GM12865 (cell line): ENCODE results near the gene SPRR2D.
"Not testable (repeated sequence)": the region's sequence is repeated elsewhere in the genome, so short reads cannot be mapped to it uniquely, and the experiment has no call there.

Experiments
- DNase-seq: peaks from one replicate; pipeline ENCODE4 v3.0.0; 2010; ENCODE audit warnings: low read depth
- H3K4me3 ChIP-seq: 2 replicates; pipeline ENCODE4 v1.5.1; 2011; ENCODE audit warnings: mild to moderate bottlenecking, low read depth, low read length, control low read depth
- CTCF ChIP-seq: IDR thresholded peaks from 2 replicates; pipeline ENCODE4 v1.5.1; 2011; ENCODE audit warnings: low read length, control low read depth, low read depth, inconsistent platforms; ENCODE audit not compliant: insufficient read depth; ENCODE audit errors: missing control alignments

The SPRR2D gene

GRCh38 chr1:153058826-153059784, 18.2 kb upstream of the SPRR2D start:
- no peak for TF ChIP-seq CTCF
- DNase-seq: no peak

GRCh38 chr1:153058154-153058553, 17.2 kb upstream of the SPRR2D start:
- H3K4me3 ChIP-seq: no peak overlapping the region
- no peak for TF ChIP-seq CTCF
- no peak for DNase-seq

More at GRCh38 chr1:153058826-153059784, 18.2 kb upstream of the SPRR2D start:
- no peak overlapping the region for H3K4me3 ChIP-seq

- DNase-seq: no peak
- no peak within 1 kb of the TSS for H3K4me3 ChIP-seq
- no peak for TF ChIP-seq CTCF
Observed at GRCh38 chr1:153057375-153057774, 16.5 kb upstream of the SPRR2D start, which contains the start of gene SPRR2A. Gene SPRR2A, minus strand, starts transcription at chr1:153057512. Its CDS starts 777 bp downstream, at chr1:153056735.

GRCh38 chr1:153056111-153056510, 15.2 kb upstream of the SPRR2D start:
- not testable (repeated sequence) for DNase-seq, H3K4me3 ChIP-seq

- DNase-seq: no peak
- H3K4me3 ChIP-seq: no peak overlapping the region
- TF ChIP-seq CTCF: no peak
Observed at GRCh38 chr1:153049211-153049610, 8.3 kb upstream of the SPRR2D start.

GRCh38 chr1:153035211-153035610, 5.7 kb downstream of the SPRR2D start:
- no peak overlapping the region for H3K4me3 ChIP-seq
- no peak for TF ChIP-seq CTCF
- no peak for DNase-seq

GRCh38 chr1:153032677-153033308, 8.1 kb downstream of the SPRR2D start:
- TF ChIP-seq CTCF: peak; percentile 24
- DNase-seq: peak; percentile 26
- no peak overlapping the region for H3K4me3 ChIP-seq
